B cell (primary cell): ENCODE results near the gene ZIC2.

Source experiments
- EZH2 ChIP-seq: IDR thresholded peaks from 2 replicates; pipeline ENCODE4 v1.6.1; 2012; ENCODE audit warnings: borderline replicate concordance, low read depth, mild to moderate bottlenecking, moderate library complexity, low read length; ENCODE audit not compliant: insufficient read depth, poor library complexity, severe bottlenecking
- TF ChIP-seq, protein P1 (sequence below): fragments of 200-600 bp; IDR thresholded peaks from one replicate; pipeline ENCODE4 v1.8.0; 2022; ENCODE audit warnings: antibody characterized with exemption, mild to moderate bottlenecking

DNA sequence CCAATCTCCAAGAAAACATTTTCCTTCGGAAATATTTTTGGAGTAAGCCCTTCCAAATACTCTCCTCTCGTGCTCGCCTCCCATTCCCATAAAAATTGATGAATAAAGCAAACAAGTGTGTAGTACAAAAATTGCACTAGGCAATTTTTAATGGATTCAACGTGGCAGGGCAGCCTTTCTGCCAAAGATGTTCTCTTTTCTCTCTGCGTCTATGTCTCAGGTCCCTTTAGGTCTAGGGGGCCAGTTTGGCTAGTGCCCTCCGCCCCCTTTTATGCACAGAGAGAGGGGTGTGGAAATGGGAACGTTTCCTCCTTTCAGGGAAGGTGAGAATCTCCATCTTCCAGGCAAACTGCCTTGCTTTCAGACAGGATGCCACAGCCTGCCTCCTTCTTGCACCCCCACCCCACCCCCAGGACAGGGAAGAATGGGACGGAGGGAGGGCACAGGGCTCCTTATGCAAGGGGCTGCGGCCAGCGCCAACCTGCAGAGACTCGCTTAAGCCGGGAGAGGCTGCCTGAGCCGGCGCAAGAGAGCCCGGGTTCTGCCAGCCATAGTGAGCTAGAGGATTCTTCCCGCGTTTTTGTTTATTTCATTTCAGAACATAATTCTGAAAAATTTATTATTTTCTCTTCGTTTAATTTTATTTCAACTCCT is 2.7 kb upstream of the ZIC2 start:
- TF ChIP-seq, protein P1, sequence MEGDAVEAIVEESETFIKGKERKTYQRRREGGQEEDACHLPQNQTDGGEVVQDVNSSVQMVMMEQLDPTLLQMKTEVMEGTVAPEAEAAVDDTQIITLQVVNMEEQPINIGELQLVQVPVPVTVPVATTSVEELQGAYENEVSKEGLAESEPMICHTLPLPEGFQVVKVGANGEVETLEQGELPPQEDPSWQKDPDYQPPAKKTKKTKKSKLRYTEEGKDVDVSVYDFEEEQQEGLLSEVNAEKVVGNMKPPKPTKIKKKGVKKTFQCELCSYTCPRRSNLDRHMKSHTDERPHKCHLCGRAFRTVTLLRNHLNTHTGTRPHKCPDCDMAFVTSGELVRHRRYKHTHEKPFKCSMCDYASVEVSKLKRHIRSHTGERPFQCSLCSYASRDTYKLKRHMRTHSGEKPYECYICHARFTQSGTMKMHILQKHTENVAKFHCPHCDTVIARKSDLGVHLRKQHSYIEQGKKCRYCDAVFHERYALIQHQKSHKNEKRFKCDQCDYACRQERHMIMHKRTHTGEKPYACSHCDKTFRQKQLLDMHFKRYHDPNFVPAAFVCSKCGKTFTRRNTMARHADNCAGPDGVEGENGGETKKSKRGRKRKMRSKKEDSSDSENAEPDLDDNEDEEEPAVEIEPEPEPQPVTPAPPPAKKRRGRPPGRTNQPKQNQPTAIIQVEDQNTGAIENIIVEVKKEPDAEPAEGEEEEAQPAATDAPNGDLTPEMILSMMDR: no peak
- peak; percentile 32 for TF ChIP-seq EZH2
